Astrocyte (in vitro differentiated cells and primary cell): Measurements from ENCODE around the gene CLINT1.

Experiments used
- EZH2 ChIP-seq: IDR thresholded peaks from 2 replicates; pipeline ENCODE4 v1.6.1; 2012; ENCODE audit warnings: mild to moderate bottlenecking, low read length, inconsistent platforms; ENCODE audit not compliant: insufficient read depth
- TF ChIP-seq, protein P1 (sequence below): IDR thresholded peaks from 2 replicates; pipeline ENCODE4 v1.5.1; 2011; ENCODE audit warnings: low read depth, mild to moderate bottlenecking, inconsistent platforms, low read length, moderate library complexity; ENCODE audit not compliant: insufficient read depth

- TF ChIP-seq EZH2: no peak
- TF ChIP-seq, protein P1, sequence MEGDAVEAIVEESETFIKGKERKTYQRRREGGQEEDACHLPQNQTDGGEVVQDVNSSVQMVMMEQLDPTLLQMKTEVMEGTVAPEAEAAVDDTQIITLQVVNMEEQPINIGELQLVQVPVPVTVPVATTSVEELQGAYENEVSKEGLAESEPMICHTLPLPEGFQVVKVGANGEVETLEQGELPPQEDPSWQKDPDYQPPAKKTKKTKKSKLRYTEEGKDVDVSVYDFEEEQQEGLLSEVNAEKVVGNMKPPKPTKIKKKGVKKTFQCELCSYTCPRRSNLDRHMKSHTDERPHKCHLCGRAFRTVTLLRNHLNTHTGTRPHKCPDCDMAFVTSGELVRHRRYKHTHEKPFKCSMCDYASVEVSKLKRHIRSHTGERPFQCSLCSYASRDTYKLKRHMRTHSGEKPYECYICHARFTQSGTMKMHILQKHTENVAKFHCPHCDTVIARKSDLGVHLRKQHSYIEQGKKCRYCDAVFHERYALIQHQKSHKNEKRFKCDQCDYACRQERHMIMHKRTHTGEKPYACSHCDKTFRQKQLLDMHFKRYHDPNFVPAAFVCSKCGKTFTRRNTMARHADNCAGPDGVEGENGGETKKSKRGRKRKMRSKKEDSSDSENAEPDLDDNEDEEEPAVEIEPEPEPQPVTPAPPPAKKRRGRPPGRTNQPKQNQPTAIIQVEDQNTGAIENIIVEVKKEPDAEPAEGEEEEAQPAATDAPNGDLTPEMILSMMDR: no peak
These were observed 34.0 kb upstream of the CLINT1 start for GRCh38 chr5:157892974-157893373.
